Ishikawa (cell line): ENCODE measurements around the gene MORF4L2.

Experiments used
- EP300 ChIP-seq: IDR thresholded peaks from 2 replicates; pipeline ENCODE4 v1.6.1; 2012; ENCODE audit warnings: borderline replicate concordance
- FOXM1 ChIP-seq: IDR thresholded peaks from 2 replicates; pipeline ENCODE4 v1.6.1; 2012; ENCODE audit warnings: low read depth, borderline replicate concordance
- RAD21 ChIP-seq: IDR thresholded peaks from 2 replicates; pipeline ENCODE4 v1.6.1; 2012; ENCODE audit warnings: low read depth
- TCF12 ChIP-seq: IDR thresholded peaks from 2 replicates; pipeline ENCODE4 v1.6.1; 2012; ENCODE audit warnings: low read depth
- ZBTB7A ChIP-seq: IDR thresholded peaks from 2 replicates; pipeline ENCODE4 v1.6.1; 2012; ENCODE audit warnings: low read depth

DNA sequence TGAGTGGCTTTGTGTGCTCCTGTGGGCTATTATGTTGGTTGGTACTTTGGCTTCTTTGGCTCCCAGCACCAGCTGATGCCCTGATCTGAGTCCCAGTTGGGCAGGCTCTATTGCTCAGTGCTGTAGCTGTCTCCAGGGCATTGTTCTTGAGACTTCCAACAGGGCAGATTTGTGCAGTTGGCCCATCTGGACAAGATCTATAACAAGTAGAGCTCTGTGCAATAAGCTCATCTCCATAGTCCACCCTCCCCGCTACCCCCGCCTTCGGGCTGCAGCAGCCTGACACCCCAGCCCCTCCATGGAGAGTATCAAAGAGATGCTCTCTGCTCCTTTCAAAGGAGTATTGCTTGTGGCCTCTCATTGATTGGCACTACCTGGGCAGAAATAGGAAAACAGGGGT is 18.4 kb upstream of the MORF4L2 start:
- no peak for TF ChIP-seq FOXM1
- TF ChIP-seq EP300 = no peak
- no peak for TF ChIP-seq RAD21
- TF ChIP-seq ZBTB7A = no peak
- TF ChIP-seq TCF12 = no peak
